Heart right ventricle (tissue), 16 donors: ENCODE data around the gene NAA25. TPM values are rescaled to one million over a fixed set of nuclear protein-coding genes. Genes with fewer than 3 reads are reported as not detected.

Source experiments
- ATAC-seq, 8 donors: fragments of 200-7000 bp; cut with Tn5 transposase; one replicate each; pipeline ENCODE4 v1.9.1; 2020; ENCODE audit warnings: mild to moderate bottlenecking in 8 of 8, moderate library complexity in 8 of 8, moderate number of reproducible peaks in 1 of 8
- DNase-seq, 2 donors: peaks; one replicate each; pipeline ENCODE4 v3.0.0-alpha.2; 2020
- H3K27ac ChIP-seq, 10 donors: fragments of 200-600 bp; sonication (generic) in 2 of 10; one replicate each; pipeline versions ENCODE4 v1.5.0 to v1.8.0; 2020 to 2022; ENCODE audit warnings: mild to moderate bottlenecking in 3 of 10
- H3K27me3 ChIP-seq, 7 donors: fragments of 200-600 bp; one replicate each; pipeline ENCODE4 v1.8.0; 2021 to 2022; ENCODE audit warnings: mild to moderate bottlenecking in 2 of 7
- H3K36me3 ChIP-seq, 9 donors: fragments of 200-600 bp; sonication (generic) in 1 of 9; one replicate each; pipeline versions ENCODE4 v1.5.0 to v1.8.0; 2020 to 2022; ENCODE audit warnings: mild to moderate bottlenecking in 2 of 9
- H3K4me1 ChIP-seq, 9 donors: fragments of 200-600 bp; sonication (generic) in 1 of 9; one replicate each; pipeline versions ENCODE4 v1.5.0 to v1.8.0; 2020 to 2022; ENCODE audit warnings: mild to moderate bottlenecking in 4 of 9
- H3K4me3 ChIP-seq, 10 donors: fragments of 200-600 bp; sonication (generic) in 2 of 10; one replicate each; pipeline versions ENCODE4 v1.5.0 to v1.8.0; 2020 to 2022; ENCODE audit warnings: mild to moderate bottlenecking in 7 of 10, moderate library complexity in 2 of 10
- H3K9me3 ChIP-seq, 11 donors: fragments of 200-600 bp in 10 of 11; sonication (generic) in 2 of 11; one replicate each; pipeline versions ENCODE4 v1.5.0 to v1.8.0; 2013 to 2022; ENCODE audit warnings: mild to moderate bottlenecking in 2 of 11, control low read depth in 1 of 11, moderate library complexity in 1 of 11
- CTCF ChIP-seq, 9 donors: fragments of 200-600 bp; sonication (generic) in 2 of 9; IDR thresholded peaks; one replicate each; pipeline versions ENCODE4 v1.5.0 to v1.8.0; 2021 to 2022; ENCODE audit warnings: antibody characterized with exemption in 9 of 9, mild to moderate bottlenecking in 5 of 9, moderate library complexity in 1 of 9
- WGBS, 2 donors: extraction: QIAGEN DNeasy Blood & Tissue Kit; methylation state at CpG; one replicate each; pipeline ENCODE4 v1.1.7; 2013; ENCODE audit warnings: inconsistent platforms in 1 of 2; 5-methylcytosine and 5-hydroxymethylcytosine counted together
- intact Hi-C, 10 donors: fragments of 100-400 bp; cut with DNase I; formaldehyde crosslinking; loops; one replicate each; pipeline versions ENCODE4 v1.11.1 to v1.14.2; 2022
- polyA plus RNA-seq, 2 donors: library from polyadenylated mRNA; stranded (reverse); fragments of 200-250 nt; gene quantifications; one replicate each; pipeline ENCODE4 v1.2.3, GENCODE V29; 2013
- total RNA-seq, 10 donors: library from RNA; stranded (reverse); fragmentation: NEBNext Ultra II Directional in 3 of 10; extraction: Animal tissue kit (Norgen Biotek cat#: 25700) in 3 of 10; gene quantifications; one replicate each; pipeline versions ENCODE4 v1.2.1 to v1.2.4, GENCODE V29; 2021 to 2023
- donor health status: Arrhythmogenic right ventricular cardiomyopathy.
- donor health status: ischemic (EF 13 %, LVEDD 7.1; RV severe dilation, severe dysfunction).
- donor health status: healthy with polysubstance abuse.
- donor health status: DM: no; HTN: yes; CAD: no.
- donor health status: DM: no; HTN: no; CAD: no.
- donor health status: ischemic (EF 25% LVEDD 6.9; RV normal size, moderate dysfunction).
- donor health status: ischemic (EF 25% LVEDD 5.7; RV mildly dilated, moderate dysfunction).
- donor health status: healthy.
- donor health status: DM: yes; HTN: yes; CAD: no.
- donor health status: Ischemic cardiomyopathy.
- donor health status: ischemic (EF 35%, LVEDD 5.7; RV mildly dilated, moderate dysfunction).
- donor health status: nonischemic (EF 11% LVEDD 7.7; RV severe dilation, severe dysfunction).
- donor health status: DM: yes; HTN: yes; CAD: no.
- donor health status: PGD.
- donor health status: ischemic (EF 29% LVEDD 5.4; RV normal size, mild dysfunction).
- donor health status: nonischemic (EF 23%, LVEDD 6.1; RV moderate dilation, normal function).

NAA25 gene
- total and polyA plus RNA-seq, 12 donors, result 3.6 to 26.3 (median 17.9) TPM

- no peak for TF ChIP-seq CTCF (IDR thresholded peaks at IDR 0.05)
- H3K9me3 ChIP-seq, result peaks cover 0 to 14% (median 0%) of the 10 kb centered on the region in 11 donors
- peaks cover 3 to 98% (median 64%) of the 10 kb centered on the region in 9 donors for H3K36me3 ChIP-seq
- H3K27me3 ChIP-seq, result no peaks in the 10 kb centered on the region
- 95 to 96% methylated on average over 11 of the region's 11 CpGs for WGBS, 2 donors
- peaks cover 0 to 3% (median 0%) of the 10 kb centered on the region in 9 donors for H3K4me1 ChIP-seq
- no peak for DNase-seq
- no peak overlapping the region for H3K27ac ChIP-seq
- intact Hi-C loops, result no loop called here
- H3K4me3 ChIP-seq, result no peak overlapping the region
- peak in 1 of 8 donors; percentile 19 for ATAC-seq
Measured at GRCh38 chr12:112151766-112152541, 43.4 kb upstream of the NAA25 start.

GRCh38 chr12:112149596-112149995, 41.0 kb upstream of the NAA25 start:
- Histone ChIP-seq H3K4me1 (peaks cover 0 to 4% (median 0%) of the 10 kb centered on the region in 9 donors), H3K36me3 (peaks cover 3 to 100% (median 84%) of the 10 kb centered on the region in 9 donors), H3K9me3 (no peaks in the 10 kb centered on the region), H3K4me3 (no peak overlapping the region), H3K27me3 (no peaks in the 10 kb centered on the region), H3K27ac (no peak overlapping the region)
- intact Hi-C loops, result loop anchor here in 1 of 10 donors (10.0 kb wide), 2 partner anchors 75 to 85 kb away; no protein-coding TSS in a partner anchor
- ATAC-seq, result no peak
- no peak for DNase-seq
- no peak for TF ChIP-seq CTCF (IDR thresholded peaks at IDR 0.05)
- WGBS, 2 donors, result 96% methylated on average over 5 of the region's 5 CpGs

DNA sequence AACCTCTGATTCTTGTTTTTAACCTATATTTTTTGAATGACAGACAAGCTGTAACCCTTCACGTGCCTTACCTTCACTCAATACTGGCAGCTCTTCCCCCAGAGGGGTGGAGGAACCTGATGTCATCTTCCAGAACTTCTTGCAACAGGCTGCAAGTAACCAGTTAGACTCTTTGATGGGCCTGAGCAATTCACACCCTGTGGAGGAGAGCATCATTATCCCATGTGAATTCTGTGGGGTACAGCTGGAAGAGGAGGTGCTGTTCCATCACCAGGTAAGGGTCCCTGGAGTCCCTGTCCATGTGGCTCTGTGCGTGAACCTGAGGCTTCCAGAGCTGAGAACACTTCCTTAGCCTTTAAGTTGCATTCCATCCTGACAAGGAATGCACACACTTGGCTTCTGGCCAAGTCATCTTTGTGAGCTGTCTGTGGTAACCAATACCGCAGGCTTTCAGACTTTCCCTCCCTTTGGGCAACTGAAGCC, 39.5 kb upstream of the NAA25 start:
- Histone ChIP-seq H3K4me1 (peaks cover 0 to 4% (median 0%) of the 10 kb centered on the region in 9 donors), H3K27ac (no peak overlapping the region), H3K36me3 (peaks cover 4 to 100% (median 94%) of the 10 kb centered on the region in 9 donors), H3K9me3 (no peaks in the 10 kb centered on the region), H3K27me3 (no peaks in the 10 kb centered on the region), H3K4me3 (no peak overlapping the region)
- DNase-seq (no peak), ATAC-seq (no peak)
- WGBS, 2 donors, result 76 to 77% methylated on average over 3 of the region's 3 CpGs
- no peak for TF ChIP-seq CTCF (IDR thresholded peaks at IDR 0.05)
- intact Hi-C loops, result loop anchor here in 1 of 10 donors (10.0 kb wide), 2 partner anchors 73 to 87 kb away; no protein-coding TSS in a partner anchor

- no peak for ATAC-seq
- 89 to 100% methylated on average over 1 of the region's 1 CpG for WGBS, 2 donors
- H3K4me1 ChIP-seq, result peaks cover 0 to 8% (median 0%) of the 10 kb centered on the region in 9 donors
- no peak overlapping the region for H3K27ac ChIP-seq
- no peaks in the 10 kb centered on the region for H3K27me3 ChIP-seq
- H3K36me3 ChIP-seq, result peaks cover 7 to 100% (median 92%) of the 10 kb centered on the region in 9 donors
- no peaks in the 10 kb centered on the region for H3K9me3 ChIP-seq
- intact Hi-C loops, result loop anchor here in 1 of 10 donors (10.0 kb wide), 2 partner anchors 71 to 89 kb away; no protein-coding TSS in a partner anchor
- no peak for TF ChIP-seq CTCF (IDR thresholded peaks at IDR 0.05)
- DNase-seq, result no peak
- no peak overlapping the region for H3K4me3 ChIP-seq
Measured at GRCh38 chr12:112146123-112146522, 37.5 kb upstream of the NAA25 start.
